Rectal smooth muscle tissue (tissue), 1 donor: ENCODE measurements around the gene TRABD2B.

Source experiments
- H3K27ac ChIP-seq: one replicate; pipeline ENCODE4 v1.7.0; 2013; ENCODE audit warnings: low read depth, low read length, inconsistent platforms
- H3K27me3 ChIP-seq: one replicate; pipeline ENCODE4 v1.7.0; 2013; ENCODE audit warnings: low read length; ENCODE audit not compliant: control insufficient read depth, insufficient read depth
- H3K36me3 ChIP-seq: one replicate; pipeline ENCODE4 v1.7.0; 2013; ENCODE audit warnings: low read length; ENCODE audit not compliant: control insufficient read depth, insufficient read depth
- H3K4me1 ChIP-seq: one replicate; pipeline ENCODE4 v1.7.0; 2013; ENCODE audit warnings: low read length; ENCODE audit not compliant: control insufficient read depth, insufficient read depth
- H3K4me3 ChIP-seq: one replicate; pipeline ENCODE4 v1.7.0; 2013; ENCODE audit warnings: low read length
- H3K9ac ChIP-seq: one replicate; pipeline ENCODE4 v1.7.0; 2013; ENCODE audit warnings: low read length

The TRABD2B gene

DNA sequence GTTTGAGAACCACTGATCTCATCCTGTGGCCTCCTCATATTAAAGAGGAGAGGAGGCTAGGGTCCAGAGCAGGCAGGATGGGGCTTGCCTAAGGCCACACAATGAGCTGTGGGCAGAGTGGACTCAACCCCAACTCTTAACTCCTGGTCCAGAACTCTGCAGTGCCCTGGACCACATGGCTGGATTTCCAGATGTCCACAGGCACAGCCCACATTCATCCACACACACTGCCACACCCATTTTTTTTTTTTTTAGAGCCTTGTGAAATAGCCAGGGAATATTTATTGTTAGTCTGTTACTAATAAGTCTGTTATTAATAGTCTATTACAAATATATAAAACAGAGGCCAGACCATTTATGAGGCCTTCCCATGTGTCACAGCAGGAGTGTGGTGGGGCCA lies 192.2 kb downstream of the TRABD2B start:
- Histone ChIP-seq H3K36me3 (no peaks in the 10 kb centered on the region), H3K9ac (no peak overlapping the region), H3K4me1 (no peaks in the 10 kb centered on the region), H3K4me3 (no peak overlapping the region), H3K27me3 (no peaks in the 10 kb centered on the region), H3K27ac (no peak overlapping the region)

GRCh38 chr1:47803815-47804501 lies 193.2 kb downstream of the TRABD2B start:
- H3K27ac ChIP-seq = no peak overlapping the region
- H3K4me3 ChIP-seq = no peak overlapping the region
- H3K36me3 ChIP-seq = no peaks in the 10 kb centered on the region
- H3K4me1 ChIP-seq = no peaks in the 10 kb centered on the region
- H3K9ac ChIP-seq = no peak overlapping the region
- no peaks in the 10 kb centered on the region for H3K27me3 ChIP-seq

GRCh38 chr1:47797575-47797974 lies 199.6 kb downstream of the TRABD2B start:
- Histone ChIP-seq H3K27ac (no peak overlapping the region), H3K36me3 (no peaks in the 10 kb centered on the region), H3K4me3 (no peak overlapping the region), H3K4me1 (peaks cover 3% of the 10 kb centered on the region), H3K27me3 (no peaks in the 10 kb centered on the region), H3K9ac (no peak overlapping the region)

GRCh38 chr1:47796626-47797025 lies 200.6 kb downstream of the TRABD2B start:
- H3K9ac ChIP-seq = no peak overlapping the region
- H3K4me1 ChIP-seq = peaks cover 3% of the 10 kb centered on the region
- no peaks in the 10 kb centered on the region for H3K36me3 ChIP-seq
- H3K27me3 ChIP-seq = no peaks in the 10 kb centered on the region
- H3K27ac ChIP-seq = no peak overlapping the region
- no peak overlapping the region for H3K4me3 ChIP-seq

GRCh38 chr1:47795102-47795501 lies 202.1 kb downstream of the TRABD2B start:
- Histone ChIP-seq H3K36me3 (no peaks in the 10 kb centered on the region), H3K4me1 (peaks cover 3% of the 10 kb centered on the region), H3K4me3 (no peak overlapping the region), H3K9ac (no peak overlapping the region), H3K27me3 (no peaks in the 10 kb centered on the region), H3K27ac (no peak overlapping the region)

DNA sequence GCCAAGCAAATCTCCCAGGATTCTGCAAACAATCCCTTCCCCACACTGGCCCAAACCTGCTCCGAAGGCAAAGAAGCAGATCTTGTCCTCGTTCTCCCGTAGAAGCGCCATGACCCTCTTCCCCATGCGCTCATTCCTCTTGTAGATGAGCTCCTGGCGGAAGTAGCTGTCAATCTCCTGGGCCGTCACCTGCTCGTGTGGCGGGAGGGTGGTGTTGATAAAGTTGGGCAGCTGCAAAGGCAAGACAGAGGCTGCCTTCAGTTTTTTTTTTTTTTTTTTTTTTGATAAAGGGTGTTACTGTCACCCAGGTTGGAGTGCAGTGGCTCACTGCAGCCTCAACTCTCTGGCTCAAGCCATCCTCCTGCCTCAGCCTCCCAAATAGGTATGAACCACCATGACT lies 202.7 kb downstream of the TRABD2B start:
- Histone ChIP-seq H3K4me3 (no peak overlapping the region), H3K9ac (no peak overlapping the region), H3K27ac (no peak overlapping the region), H3K4me1 (peaks cover 3% of the 10 kb centered on the region), H3K27me3 (no peaks in the 10 kb centered on the region), H3K36me3 (no peaks in the 10 kb centered on the region)

DNA sequence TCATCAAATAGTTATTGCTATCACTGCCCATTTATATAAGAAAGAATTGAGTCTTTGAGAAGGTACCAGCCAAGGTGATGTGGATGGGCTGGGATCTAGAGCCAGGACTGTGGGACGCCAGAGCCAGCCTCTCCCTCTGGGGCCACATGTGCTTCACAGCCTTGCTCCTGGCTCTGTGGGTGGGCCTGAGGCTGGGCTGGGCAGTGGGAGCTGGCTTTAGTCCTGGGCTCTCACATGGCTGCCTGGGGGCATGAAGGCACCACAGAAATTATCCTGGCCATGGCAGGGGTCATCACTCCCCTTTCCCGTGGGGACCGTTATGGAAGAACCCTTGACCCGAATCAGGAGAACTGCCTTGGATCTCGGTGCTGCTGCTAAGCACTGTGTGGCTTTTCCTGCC lies 203.1 kb downstream of the TRABD2B start:
- no peak overlapping the region for H3K27ac ChIP-seq
- H3K4me1 ChIP-seq = peaks cover 3% of the 10 kb centered on the region
- no peaks in the 10 kb centered on the region for H3K27me3 ChIP-seq
- H3K36me3 ChIP-seq = no peaks in the 10 kb centered on the region
- no peak overlapping the region for H3K9ac ChIP-seq
- no peak overlapping the region for H3K4me3 ChIP-seq

DNA sequence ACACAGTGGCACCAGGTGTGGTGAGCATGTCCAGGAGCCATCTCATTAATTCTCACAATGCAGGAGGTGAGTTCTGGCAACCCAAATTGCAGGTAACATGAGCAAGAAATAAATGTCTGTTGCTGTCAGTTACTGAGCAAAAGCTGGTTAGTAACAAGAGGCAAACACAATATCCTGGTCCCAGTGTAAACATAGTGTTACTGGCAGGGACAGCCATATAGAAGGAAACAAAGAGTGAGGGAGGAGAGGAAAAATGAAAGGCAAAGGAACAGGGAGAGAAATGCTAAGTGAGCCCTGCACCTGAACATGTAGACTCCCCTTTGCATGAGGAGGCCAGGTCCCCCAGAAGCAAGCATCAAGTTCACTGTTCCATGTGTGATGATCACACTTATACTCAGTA lies 203.6 kb downstream of the TRABD2B start:
- Histone ChIP-seq H3K36me3 (no peaks in the 10 kb centered on the region), H3K27ac (no peak overlapping the region), H3K4me3 (no peak overlapping the region), H3K4me1 (peaks cover 3% of the 10 kb centered on the region), H3K27me3 (no peaks in the 10 kb centered on the region), H3K9ac (no peak overlapping the region)

DNA sequence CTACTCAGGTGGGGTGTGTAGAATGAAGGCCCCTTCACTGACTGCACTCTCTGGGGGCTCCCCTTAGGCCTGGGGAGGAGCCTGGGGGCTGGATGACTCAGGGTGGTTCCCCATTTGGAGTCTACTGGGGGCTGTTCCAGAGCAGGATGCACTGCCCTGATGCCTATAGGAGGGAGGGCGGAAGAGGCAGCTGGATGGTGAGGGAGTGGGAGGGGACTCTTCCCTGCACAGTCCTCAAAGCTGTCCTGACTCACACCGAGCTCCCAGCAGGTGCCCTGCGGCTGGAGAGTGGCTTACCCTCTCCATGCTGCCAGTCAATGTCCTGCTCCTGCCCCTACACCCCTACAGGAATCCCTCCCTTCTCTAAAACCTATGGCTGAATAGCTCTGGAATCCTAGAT lies 204.4 kb downstream of the TRABD2B start:
- Histone ChIP-seq H3K27me3 (no peaks in the 10 kb centered on the region), H3K36me3 (no peaks in the 10 kb centered on the region), H3K27ac (no peak overlapping the region), H3K9ac (no peak overlapping the region), H3K4me1 (peaks cover 3% of the 10 kb centered on the region), H3K4me3 (no peak overlapping the region)

DNA sequence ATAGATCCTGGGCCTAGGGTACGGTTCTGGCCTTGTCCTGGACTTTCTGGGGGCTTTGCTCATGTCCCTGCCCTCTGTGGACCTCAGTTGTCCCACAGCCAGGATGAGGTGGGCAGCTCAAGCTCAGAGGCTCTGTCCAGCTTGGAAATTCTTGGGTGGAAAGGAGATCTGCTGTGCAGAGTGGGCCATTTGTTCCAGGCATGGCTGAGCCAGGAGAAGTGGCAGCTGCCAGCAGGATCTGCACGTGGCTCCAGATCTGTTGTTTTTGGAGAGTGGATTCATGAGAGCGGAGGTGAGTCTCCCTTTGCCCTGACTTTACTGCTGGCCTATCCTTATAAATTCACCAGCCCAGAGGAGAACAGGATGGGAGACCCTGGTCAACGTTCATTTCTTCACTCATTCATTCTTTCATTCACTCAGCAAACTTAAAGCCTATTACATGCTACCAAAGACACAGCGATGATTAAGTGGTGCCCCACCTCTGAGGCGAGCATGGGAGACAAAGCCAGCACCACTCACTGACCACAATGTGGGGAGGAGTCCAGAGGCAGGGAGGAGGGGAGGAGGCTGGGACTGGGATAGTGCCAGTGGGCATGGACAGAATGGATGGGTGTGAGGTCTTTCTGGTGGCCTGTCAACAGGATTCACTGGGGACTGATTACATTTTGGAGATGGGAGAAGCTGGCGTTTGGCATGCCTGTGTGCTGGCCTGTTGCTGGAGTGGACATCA lies 205.1 kb downstream of the TRABD2B start:
- H3K9ac ChIP-seq = no peak overlapping the region
- no peak overlapping the region for H3K4me3 ChIP-seq
- H3K4me1 ChIP-seq = no peaks in the 10 kb centered on the region
- no peaks in the 10 kb centered on the region for H3K27me3 ChIP-seq
- no peaks in the 10 kb centered on the region for H3K36me3 ChIP-seq
- H3K27ac ChIP-seq = no peak overlapping the region

DNA sequence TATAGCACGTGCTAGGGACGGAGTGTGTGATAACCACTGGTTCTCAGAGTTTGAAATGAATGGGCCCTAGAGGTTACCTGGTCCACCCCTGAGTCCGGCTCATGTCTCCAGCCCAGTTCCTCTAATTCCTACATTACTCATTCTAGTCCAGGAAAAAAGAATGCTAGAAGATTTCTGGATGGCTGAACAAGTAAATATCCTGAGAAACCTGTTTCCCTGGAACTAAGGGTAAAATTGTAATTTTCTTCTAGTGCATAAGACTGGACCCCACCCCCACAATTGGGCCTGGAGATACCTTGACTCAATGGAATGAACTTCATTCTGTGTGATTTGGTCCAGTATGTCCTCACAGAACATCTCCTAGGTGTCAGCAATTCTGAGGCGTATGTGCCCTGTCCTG lies 208.4 kb downstream of the TRABD2B start:
- Histone ChIP-seq H3K27me3 (no peaks in the 10 kb centered on the region), H3K4me1 (no peaks in the 10 kb centered on the region), H3K36me3 (no peaks in the 10 kb centered on the region), H3K4me3 (no peak overlapping the region), H3K27ac (no peak overlapping the region), H3K9ac (no peak overlapping the region)

DNA sequence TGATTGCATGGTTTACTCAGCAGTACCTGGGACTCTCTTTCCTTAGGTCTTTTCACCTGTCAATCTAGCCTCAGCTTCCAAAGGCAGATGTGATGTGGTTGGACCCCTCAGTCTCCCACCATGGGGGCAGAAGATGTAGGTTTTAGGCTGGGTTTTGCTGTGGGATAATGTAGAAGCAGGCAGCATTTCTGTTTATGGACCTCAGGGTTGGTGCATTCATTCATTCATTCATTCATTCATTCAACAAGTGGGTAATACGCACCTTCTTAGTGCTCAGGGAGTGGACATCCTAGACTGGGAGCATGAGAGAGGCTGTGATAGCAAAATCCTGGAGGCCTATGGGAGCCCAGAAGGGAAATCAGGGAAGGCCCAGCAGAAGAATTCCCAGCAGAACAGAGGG lies 209.6 kb downstream of the TRABD2B start:
- Histone ChIP-seq H3K4me3 (no peak overlapping the region), H3K27ac (no peak overlapping the region), H3K27me3 (no peaks in the 10 kb centered on the region), H3K9ac (no peak overlapping the region), H3K4me1 (no peaks in the 10 kb centered on the region), H3K36me3 (no peaks in the 10 kb centered on the region)

DNA sequence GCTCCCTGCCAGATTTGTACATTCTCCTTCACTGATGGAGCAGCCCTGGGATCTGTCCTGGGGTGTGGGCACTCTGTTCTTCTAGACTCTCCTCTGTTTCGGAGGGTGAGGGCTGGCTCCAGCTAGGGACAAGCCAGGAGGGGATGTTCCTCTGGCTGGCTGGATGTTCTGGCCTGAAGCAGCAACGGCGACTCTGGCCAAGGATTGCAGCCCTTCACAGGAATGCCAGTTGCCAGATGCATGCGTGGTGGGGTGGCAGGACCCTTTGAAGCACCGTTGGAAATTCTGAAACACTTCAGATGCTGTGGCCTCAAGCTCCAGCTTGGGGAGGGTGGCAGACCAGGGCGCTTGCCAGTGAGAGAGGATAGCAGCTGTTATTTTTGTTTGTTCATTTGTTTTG lies 210.9 kb downstream of the TRABD2B start:
- Histone ChIP-seq H3K27ac (no peak overlapping the region), H3K27me3 (no peaks in the 10 kb centered on the region), H3K4me1 (no peaks in the 10 kb centered on the region), H3K4me3 (no peak overlapping the region), H3K9ac (no peak overlapping the region), H3K36me3 (no peaks in the 10 kb centered on the region)
